SHP77 (cell line): Measurements from ENCODE around the gene KIF21B.

ENCODE experiments used
- DNase-seq, 2 experiments: peaks; one replicate each; lab custom pipeline; 2025; lab: John Stamatoyannopoulos, UW

KIF21B gene

GRCh38 chr1:201023517-201023902 lies at the start of gene KIF21B:
KIF21B (minus strand) TSS chr1:201023714; CDS start chr1:201023383, 331 bp downstream.
- DNase-seq = peak; percentile 46 to 63

GRCh38 chr1:201072922-201073321 lies 49.4 kb upstream of the KIF21B start:
- DNase-seq = no peak

GRCh38 chr1:201072149-201072548 lies 48.6 kb upstream of the KIF21B start:
- peak in 1 of 2 experiments; percentile 10 for DNase-seq

GRCh38 chr1:201069636-201070035 lies 46.1 kb upstream of the KIF21B start:
- peak in 1 of 2 experiments; percentile 19 for DNase-seq

GRCh38 chr1:201068976-201069375 lies 45.5 kb upstream of the KIF21B start:
- DNase-seq = no peak

GRCh38 chr1:201066986-201067385 lies 43.5 kb upstream of the KIF21B start:
- no peak for DNase-seq

- DNase-seq = no peak
These were observed 42.2 kb upstream of the KIF21B start for GRCh38 chr1:201065686-201066085.

- DNase-seq = no peak
These were observed 41.3 kb upstream of the KIF21B start for GRCh38 chr1:201064806-201065205.

- no peak for DNase-seq
These were observed 39.6 kb upstream of the KIF21B start for GRCh38 chr1:201063145-201063544.

- DNase-seq = no peak
These were observed 39.1 kb upstream of the KIF21B start for GRCh38 chr1:201062511-201063091.

GRCh38 chr1:201061886-201062285 lies 38.4 kb upstream of the KIF21B start:
- DNase-seq = no peak

- DNase-seq = no peak
These were observed 37.5 kb upstream of the KIF21B start for GRCh38 chr1:201061049-201061448.

GRCh38 chr1:201060586-201060985 lies 37.1 kb upstream of the KIF21B start:
- DNase-seq = no peak

GRCh38 chr1:201059871-201060555 lies 36.5 kb upstream of the KIF21B start:
- DNase-seq = no peak

GRCh38 chr1:201059401-201059800 lies 35.9 kb upstream of the KIF21B start:
- no peak for DNase-seq

GRCh38 chr1:201054091-201054543 lies 30.6 kb upstream of the KIF21B start:
- no peak for DNase-seq

GRCh38 chr1:201053155-201053860 lies 29.8 kb upstream of the KIF21B start:
- peak in 1 of 2 experiments; percentile 16 for DNase-seq

GRCh38 chr1:201051399-201051798 lies 27.9 kb upstream of the KIF21B start:
- DNase-seq = no peak

- DNase-seq = no peak
These were observed 27.2 kb upstream of the KIF21B start for GRCh38 chr1:201050515-201051277.

- no peak for DNase-seq
These were observed 25.8 kb upstream of the KIF21B start for GRCh38 chr1:201049248-201049831.

GRCh38 chr1:201048521-201048920 lies 25.0 kb upstream of the KIF21B start:
- DNase-seq = no peak

- DNase-seq = no peak
These were observed 20.6 kb upstream of the KIF21B start for GRCh38 chr1:201044119-201044518.
